LHCN-M2 (cell line): ENCODE measurements around the gene OOEP. TPM values are rescaled to one million over a fixed set of nuclear protein-coding genes. Genes with fewer than 3 reads are reported as not detected.
A peak's percentile ranks its signal among the peaks of the same experiment; 100 is the strongest.

Source experiments
- DNase-seq: peaks from one replicate; pipeline ENCODE4 v3.0.0-alpha.2; 2012; ENCODE audit warnings: low read depth
- total RNA-seq: library from RNA; depleted of rRNA; stranded (reverse); fragments of >200 nt; gene quantifications from 2 replicates; pipeline ENCODE4 v1.2.3, GENCODE V29; 2014; rRNA removed

OOEP gene
- total RNA-seq, 1 experiment from 2014 or later: not detected

DNA sequence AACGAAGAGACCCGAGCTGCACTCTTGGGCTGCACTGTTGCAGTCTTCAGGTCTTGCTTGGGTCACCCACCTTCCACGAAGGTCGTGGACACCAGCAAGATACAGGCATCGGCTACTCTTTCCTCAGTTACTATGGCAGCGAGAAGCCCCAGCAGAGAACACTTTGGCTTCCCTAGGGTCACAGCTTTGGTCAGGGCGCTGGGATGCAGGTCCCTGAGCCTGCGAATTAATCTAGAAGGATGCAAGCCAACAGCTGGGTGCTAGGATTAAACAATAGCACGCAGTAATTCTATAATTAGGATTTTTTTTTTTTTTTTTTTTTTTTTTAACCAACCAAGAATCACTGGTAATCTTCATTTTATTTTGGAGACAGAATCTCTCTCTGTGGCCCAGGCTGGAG lies 5.1 kb downstream of the OOEP start:
- DNase-seq: no peak

DNA sequence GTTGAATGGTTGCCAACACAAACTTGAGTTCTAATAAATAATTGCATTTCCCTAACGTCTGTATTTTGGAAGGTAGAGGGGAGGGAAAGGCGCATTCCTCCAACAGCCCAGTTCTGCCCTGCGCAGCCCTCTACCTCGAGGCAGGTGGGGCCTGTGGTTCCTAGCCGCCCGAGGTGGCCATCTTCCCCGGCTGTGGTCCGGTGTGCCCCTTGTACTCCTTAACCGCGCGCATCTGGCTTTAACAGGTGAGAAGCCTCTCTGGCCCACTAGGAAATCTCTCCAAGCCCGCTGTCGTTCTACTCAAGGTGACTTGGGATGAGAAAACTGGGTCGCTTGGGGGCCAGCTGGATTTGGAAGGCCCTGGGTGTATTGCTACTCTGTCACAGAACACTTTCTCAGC lies 5.6 kb downstream of the OOEP start:
- no peak for DNase-seq

DNA sequence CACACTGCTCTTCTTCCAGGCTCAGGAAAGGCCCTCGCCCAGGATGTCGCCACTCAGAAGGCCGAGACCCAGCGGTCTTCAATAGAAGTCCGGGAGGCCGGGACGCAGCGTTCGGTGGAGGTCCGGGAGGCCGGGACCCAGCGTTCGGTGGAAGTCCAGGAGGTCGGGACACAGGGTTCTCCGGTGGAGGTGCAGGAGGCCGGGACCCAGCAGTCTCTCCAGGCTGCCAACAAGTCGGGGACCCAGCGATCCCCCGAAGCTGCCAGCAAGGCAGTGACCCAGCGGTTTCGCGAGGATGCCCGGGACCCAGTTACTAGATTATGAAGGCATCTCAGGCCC lies 6.2 kb downstream of the OOEP start:
- DNase-seq: no peak

DNA sequence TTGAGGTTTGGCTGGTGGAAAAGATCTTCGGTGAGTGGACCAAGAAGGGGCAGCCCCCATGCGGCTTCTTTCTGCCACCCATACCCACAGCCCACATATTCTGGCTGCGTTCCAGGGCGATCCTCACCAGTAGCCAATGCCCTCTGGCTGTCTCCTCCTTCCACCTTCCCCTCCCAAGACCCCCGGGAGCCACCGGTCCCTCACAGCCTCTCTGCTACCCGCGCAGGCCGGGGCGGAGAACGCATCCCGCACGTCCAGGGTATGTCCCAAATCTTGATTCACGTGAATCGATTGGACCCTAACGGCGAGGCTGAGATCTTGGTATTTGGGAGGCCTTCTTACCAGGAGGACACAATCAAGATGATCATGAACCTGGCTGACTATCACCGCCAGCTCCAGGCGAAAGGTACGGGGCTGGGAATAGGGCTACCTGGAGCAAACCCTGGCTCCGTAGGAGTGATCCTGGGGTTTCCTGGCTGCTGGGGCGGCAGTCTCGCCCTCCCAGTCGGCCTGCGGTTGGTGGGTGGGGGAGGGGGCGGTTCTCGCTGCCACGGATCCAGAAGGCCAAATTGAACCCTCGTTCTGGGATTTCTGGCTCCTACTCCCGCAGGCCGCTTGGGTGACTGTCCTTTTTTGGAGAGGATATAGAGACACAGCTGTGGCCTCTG lies 6.7 kb downstream of the OOEP start:
- DNase-seq: no peak

DNA sequence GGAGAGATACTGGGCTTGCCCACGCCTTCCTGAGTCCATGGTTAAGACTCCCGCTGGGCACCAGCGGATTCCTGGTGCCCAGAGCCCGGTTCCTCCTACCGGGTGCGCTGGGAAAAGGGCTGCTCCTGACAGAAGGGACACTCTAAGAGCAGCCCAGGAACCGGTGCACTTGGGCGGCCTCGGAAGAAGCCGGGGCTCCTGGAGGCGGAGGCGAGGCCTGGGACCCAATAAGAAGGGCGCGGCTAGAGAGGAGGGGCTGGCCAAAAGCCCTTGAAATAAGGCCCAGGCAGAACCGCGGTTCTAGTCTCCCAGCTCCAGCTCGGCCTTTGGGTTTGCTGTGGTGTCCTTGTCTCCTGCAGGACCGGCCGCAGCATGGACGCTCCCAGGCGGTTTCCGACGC lies 7.3 kb downstream of the OOEP start, which contains the start of gene KHDC3L:
Gene KHDC3L, plus strand, starts transcription at position 301 of the 400 bp plus-strand sequence. Its CDS starts 72 bp downstream, at position 373.
- DNase-seq: no peak

DNA sequence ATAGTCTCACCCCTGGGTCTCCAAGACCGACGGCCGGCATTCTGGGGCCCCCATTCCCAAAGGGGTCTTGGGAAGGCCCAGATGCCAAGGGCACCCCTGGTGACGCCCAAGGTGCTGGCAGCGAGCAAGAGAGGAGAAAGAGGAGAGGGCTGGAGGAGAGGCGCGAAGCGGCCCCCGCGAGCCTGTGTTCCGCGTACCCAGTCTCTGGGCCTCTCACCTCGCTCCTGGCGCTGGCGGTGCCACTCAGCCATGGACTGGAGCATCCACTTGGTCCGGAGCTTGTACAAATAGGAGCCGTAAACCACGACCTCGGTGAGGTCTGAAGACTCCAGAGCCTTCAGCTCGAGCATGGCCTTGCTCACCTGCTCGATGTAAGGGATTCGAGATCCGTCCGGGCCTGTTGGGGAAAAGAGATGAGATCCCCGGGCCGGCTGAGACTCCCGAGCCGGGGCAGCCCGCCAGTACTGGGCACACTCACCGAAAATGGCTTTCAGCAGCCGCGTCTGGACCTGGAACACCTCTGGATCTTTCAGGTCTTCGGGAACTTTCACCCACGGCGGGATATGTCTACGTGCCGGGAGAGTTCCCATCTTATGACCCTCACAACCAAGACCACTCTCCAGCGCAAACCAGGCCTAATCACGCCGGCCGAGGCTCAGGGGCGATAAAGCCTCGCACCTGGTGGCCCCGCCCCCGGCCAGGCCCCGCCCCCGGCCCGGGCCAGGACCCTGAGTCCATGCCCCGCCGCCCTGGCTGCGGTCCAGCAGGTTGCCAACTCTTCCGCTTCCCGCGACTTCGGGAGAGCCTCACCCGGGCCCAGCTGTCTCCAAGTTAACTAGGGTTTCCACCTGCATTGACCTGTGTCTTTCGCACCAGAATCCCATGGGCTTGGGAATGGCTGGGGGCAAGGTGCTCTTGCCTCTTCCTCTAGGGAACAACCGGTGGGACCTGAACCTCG lies 15.8 kb downstream of the OOEP start, which contains the start of gene DPPA5:
Gene DPPA5, minus strand, starts transcription at position 641 of the 958 bp plus-strand sequence. Its CDS starts 51 bp downstream, at position 590.
- no peak for DNase-seq

DNA sequence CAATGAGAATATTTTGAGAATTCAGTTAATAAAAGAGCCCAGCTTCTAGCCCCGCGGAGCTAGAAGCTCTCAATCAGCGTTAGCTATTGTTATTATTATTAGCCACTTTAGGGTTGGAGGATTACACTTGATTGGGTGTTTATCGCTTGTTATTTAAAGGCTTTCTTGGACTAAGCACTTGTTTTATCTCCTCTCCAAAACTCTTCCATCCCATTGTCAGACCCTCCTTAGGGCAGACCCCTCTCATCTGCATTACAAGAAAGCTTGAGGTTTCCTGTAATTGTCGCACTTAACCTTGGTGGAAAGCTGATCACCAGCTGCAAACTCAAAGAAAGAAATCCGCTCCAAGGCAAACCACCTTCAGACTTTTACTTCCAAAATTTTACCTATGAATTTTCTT lies 20.4 kb downstream of the OOEP start:
- no peak for DNase-seq

DNA sequence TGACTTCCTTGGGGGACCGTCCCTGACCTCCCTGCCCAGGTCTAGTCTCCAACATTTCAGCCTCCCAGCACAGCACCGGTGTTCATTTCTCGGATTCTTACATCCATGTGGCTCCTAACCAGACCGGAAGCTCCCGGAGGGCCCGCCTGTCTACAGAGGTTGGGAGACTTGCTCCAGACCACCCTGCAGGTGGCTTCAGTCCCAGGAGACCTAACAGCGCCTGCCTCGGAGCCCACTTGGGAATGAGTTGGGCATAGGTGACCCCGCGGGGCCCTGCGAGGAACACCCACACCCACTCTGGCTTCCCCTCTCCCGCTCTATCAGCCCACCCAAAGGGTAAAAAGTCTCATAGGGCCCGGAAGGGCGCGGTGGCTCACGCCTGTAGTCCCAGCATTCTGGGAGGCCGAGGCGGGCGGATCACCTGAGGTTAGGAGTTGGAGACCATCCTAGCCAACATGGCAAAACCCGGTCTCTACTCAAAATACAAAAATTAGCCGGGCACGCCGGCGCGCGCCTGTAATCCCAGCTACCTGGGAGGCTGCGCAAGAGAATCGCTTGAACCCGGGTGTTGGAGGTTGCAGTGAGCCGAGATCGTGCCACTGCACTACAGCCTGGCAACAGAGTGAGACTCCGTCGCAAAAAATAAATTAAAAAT lies 21.0 kb downstream of the OOEP start:
- no peak for DNase-seq

DNA sequence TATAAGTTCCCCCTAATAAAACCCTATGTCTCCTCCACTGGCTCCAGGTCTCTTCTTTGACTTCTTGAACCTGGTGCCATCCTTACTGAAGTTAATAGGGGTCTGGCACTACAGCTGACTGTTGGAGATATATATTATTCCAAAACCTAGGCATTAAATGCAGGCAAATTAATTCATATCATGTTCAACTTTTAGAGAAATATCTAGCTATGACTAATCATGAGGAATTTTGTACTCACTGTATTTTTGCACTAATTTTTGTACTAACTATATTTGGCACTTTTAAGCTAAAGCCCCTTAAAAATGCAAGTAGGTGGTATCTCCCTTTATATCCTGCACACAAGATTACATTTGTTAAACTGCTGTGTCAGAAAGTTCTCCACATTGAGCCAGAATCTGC lies 26.5 kb downstream of the OOEP start:
- DNase-seq: no peak

DNA sequence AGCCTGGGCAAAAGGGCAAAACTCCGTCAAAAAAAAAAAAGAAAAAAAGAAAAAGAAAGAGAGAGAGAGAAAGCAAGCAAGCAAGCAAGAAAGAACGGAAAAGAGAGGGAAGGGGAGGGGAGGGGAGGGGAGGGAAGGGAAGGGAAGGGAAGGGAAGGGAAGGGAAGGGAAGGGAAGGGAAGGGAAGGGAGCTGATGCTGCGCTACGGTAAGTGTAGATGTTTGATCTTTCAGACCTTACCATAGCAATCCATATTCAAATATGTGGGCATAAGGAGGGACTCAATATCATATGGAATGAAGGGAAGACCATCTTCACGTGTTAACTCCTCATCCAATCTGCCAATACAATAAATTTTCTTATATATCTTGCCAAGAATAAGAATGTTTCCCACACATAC lies 27.5 kb downstream of the OOEP start:
- DNase-seq: no peak

DNA sequence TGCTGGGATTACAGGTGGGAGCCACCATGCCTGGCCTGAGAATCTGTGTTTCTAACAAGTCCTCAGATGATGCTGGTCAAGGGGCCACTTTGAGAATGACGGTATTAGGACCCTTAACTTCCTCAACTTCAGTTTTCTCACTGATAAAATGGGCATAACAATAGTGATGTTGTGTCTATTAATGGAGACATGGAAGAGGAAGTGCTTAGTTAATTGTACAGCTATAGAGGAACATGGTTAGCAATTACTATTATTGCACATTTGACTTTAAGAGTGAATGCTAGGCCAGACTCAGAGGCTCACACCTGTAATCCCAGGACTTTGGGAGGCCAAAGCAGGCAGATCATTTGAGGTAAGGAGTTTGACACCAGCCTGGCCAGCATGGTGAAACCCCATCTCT lies 28.4 kb downstream of the OOEP start:
- DNase-seq: no peak

DNA sequence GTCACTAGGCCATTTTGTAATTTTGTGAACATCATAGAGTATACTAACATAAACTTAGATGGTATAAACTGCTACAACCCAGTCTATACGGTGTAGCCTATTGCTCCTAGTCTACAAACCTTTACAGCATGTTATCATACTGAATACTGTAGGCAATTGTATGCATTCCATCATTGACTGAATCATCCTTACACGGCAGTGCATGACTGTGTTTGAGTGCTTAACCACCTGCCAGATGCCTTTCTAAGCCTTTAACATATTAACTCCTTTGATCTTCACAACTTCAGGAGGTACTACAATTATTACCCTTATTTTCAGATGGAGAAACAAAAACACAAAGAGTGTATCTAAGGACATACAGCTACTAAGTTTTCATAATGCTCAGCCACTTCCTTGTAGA lies 29.6 kb downstream of the OOEP start:
- DNase-seq: peak; percentile 8

DNA sequence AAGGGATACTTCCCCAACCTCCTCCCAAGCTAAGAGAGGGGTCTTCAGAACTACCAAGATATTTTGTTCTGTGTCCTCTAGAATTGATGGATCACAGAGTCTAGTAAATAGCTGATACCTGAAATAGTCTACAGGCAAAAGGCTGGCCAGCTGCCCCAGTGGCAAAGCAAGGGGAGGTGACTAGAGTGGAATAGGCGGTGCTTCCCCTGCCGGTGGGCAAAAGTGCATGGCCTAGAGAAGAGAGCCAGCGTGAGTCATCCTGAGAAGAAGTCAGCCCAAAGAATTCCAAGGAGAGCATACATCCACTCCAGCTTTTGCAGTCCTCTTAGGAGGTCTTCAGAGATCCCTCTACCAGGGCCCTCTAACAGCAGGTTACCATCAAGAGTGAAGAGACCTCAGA lies 30.4 kb downstream of the OOEP start:
- DNase-seq: peak; percentile 24

DNA sequence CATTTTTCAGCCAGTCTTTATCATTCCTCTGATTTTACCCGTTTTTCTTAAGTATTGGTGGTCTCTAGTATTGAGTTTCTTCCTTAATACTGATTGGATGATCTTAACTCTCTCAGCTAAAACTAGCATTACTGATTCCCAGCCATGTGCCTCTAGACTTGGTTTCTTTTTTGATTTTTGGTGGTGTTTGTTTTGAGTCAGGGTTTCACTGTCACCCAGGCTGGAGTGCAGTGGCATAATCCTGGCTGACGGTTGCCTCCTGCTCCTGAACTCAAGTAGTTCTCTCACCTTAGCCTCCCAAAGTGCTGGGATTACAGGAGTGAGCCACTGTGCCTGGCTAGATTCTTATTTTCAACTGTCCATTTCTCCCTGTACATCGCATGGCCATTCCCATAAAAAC lies 40.5 kb downstream of the OOEP start:
- DNase-seq: no peak

DNA sequence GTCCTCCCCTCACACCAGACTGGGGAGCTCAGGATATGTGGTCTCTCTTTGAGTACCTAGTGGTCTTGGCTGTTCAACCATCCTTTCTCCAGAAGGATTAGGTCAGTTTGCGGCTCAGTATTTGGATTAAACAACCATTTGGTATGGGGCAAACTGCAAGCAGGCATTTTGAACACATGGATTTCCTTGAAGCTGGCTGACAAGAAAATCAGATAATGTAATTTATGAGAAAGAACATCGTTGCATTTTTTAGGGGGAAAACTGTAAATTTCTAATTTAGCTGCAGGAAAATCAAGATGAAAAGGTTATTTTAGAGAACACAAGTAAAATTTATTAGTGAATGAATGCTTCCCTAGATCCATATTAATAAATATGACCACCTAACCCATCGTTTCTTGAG lies 40.9 kb downstream of the OOEP start:
- no peak for DNase-seq

DNA sequence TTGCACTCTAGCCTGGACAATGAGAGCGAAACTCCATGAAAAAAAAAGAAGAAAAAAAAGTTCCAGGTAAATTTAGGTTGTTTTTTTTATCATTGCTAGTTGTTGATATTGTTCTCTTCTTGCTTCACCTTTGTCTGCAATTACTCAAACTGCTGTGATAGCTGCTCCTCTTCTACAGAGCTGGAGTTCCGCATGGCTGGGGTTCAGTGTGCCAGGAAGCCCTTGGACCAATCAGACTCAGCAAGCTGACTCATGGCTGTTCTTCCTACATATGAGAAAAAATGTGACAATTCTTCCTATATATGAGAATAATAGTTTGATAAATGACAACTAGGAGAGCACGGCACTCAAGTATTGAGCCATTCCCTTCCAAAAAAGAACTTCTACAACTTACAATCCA lies 44.0 kb downstream of the OOEP start:
- no peak for DNase-seq

DNA sequence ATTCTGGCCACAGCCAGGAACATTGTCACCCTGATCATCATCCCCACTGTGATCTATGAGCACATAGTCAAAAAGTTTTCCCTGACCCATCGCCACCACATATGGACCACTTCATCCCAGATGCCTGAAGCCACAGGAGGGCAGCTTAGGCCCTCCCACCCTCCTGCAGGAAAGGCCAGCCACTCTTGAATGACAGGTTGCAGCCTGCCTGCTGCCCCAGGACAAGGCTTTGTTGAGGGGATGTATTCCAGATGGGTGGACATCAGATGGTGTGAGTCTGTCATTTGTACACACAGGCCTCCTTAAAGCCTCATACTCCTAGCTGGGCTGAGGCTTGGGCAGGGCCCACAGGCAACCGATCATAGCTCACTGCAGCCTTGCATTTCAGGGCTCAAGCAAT lies 46.4 kb downstream of the OOEP start:
- DNase-seq: no peak

Other genes with a start within 250 kb of the OOEP start
- not detected in 2 replicates for gene KHDC1L, start 144.4 kb downstream of the OOEP start, total RNA-seq
- gene KHDC1, start 106.7 kb downstream of the OOEP start, total RNA-seq: 3.1 and 4.8 TPM in 2 replicates
- gene DPPA5, start 15.6 kb downstream of the OOEP start, total RNA-seq: not detected in 2 replicates
- not detected in 2 replicates for gene KHDC3L, start 7.2 kb downstream of the OOEP start, total RNA-seq
- not detected in 2 replicates for gene DDX43, start 24.9 kb upstream of the OOEP start, total RNA-seq
- 15.0 and 16.7 TPM in 2 replicates for gene CGAS, start 82.4 kb upstream of the OOEP start, total RNA-seq
- 26.1 and 26.2 TPM in 2 replicates for gene MTO1, start 91.8 kb upstream of the OOEP start, total RNA-seq
- 9,526 and 10,102 TPM in 2 replicates for gene EEF1A1, start 151.1 kb upstream of the OOEP start, total RNA-seq